ENCODE results near the gene CADM2.

DNA sequence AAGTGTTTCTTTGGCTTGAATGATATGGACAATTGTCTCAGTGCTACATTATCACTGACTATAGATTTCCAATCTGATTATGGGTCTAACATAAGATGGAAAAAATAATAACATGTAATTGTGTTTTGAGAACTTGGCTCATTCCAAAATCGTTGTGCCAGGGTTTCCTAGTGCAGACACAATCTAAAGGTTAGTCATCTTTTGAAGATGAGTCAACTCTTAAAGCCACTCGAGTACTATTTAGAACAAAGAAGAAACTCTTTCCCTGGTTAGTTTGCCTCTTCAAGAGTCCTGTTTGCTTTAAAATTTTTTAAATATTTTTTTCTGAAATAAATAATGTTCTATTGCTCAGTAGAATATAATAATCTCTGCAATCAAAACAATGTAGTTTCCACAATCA is 301.0 kb downstream of the CADM2 start:
- TF ChIP-seq, protein P1, sequence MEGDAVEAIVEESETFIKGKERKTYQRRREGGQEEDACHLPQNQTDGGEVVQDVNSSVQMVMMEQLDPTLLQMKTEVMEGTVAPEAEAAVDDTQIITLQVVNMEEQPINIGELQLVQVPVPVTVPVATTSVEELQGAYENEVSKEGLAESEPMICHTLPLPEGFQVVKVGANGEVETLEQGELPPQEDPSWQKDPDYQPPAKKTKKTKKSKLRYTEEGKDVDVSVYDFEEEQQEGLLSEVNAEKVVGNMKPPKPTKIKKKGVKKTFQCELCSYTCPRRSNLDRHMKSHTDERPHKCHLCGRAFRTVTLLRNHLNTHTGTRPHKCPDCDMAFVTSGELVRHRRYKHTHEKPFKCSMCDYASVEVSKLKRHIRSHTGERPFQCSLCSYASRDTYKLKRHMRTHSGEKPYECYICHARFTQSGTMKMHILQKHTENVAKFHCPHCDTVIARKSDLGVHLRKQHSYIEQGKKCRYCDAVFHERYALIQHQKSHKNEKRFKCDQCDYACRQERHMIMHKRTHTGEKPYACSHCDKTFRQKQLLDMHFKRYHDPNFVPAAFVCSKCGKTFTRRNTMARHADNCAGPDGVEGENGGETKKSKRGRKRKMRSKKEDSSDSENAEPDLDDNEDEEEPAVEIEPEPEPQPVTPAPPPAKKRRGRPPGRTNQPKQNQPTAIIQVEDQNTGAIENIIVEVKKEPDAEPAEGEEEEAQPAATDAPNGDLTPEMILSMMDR (IDR thresholded peaks at IDR 0.05; ENCODE audit: low read depth, low read length, poor library complexity, severe bottlenecking), result no peak
- no peak for TF ChIP-seq EZH2phosphoT487 (IDR thresholded peaks at IDR 0.05; ENCODE audit: borderline replicate concordance, low read length)

All from DOHH2 (cell line).